GM23248 (cell line): Measurements from ENCODE around the gene ABR. TPM values are rescaled to one million over a fixed set of nuclear protein-coding genes. Genes with fewer than 3 reads are reported as not detected.
"Not testable (repeated sequence)": the region's sequence is repeated elsewhere in the genome, so short reads cannot be mapped to it uniquely, and the experiment has no call there.

ENCODE experiments used
- DNase-seq: peaks from one replicate; pipeline ENCODE4 v3.0.0-alpha.2; 2015
- H2AFZ ChIP-seq: fragments of 200-600 bp; sonication (generic); 2 replicates; pipeline ENCODE4 v1.6.1; 2016; ENCODE audit warnings: antibody characterized with exemption
- H3F3A ChIP-seq: fragments of 200-600 bp; sonication (generic); 2 replicates; pipeline ENCODE4 v1.6.1; 2016; ENCODE audit warnings: mild to moderate bottlenecking, antibody characterized with exemption, mixed run types; ENCODE audit not compliant: insufficient read depth
- H3K27ac ChIP-seq: fragments of 200-600 bp; sonication (generic); 2 replicates; pipeline ENCODE4 v1.5.1; 2016; ENCODE audit warnings: mild to moderate bottlenecking
- H3K27me3 ChIP-seq: fragments of 200-600 bp; sonication (generic); replicated peaks from 2 replicates; pipeline ENCODE4 v1.6.1; 2016; ENCODE audit warnings: mild to moderate bottlenecking; ENCODE audit not compliant: insufficient read depth
- H3K36me3 ChIP-seq: fragments of 200-600 bp; sonication (generic); 2 replicates; pipeline ENCODE4 v1.6.1; 2016; ENCODE audit warnings: low read depth, mild to moderate bottlenecking
- H3K4me1 ChIP-seq: fragments of 200-600 bp; sonication (generic); 2 replicates; pipeline ENCODE4 v1.6.1; 2016; ENCODE audit warnings: mild to moderate bottlenecking; ENCODE audit not compliant: insufficient read depth
- H3K4me2 ChIP-seq: fragments of 200-600 bp; sonication (generic); one replicate; pipeline ENCODE4 v1.6.1; 2016; ENCODE audit warnings: mild to moderate bottlenecking; ENCODE audit not compliant: unreplicated experiment
- H3K4me3 ChIP-seq: fragments of 200-600 bp; sonication (generic); 2 replicates; pipeline ENCODE4 v1.5.1; 2016; ENCODE audit warnings: mild to moderate bottlenecking
- H3K79me2 ChIP-seq: fragments of 200-600 bp; sonication (generic); 2 replicates; pipeline ENCODE4 v1.6.1; 2016; ENCODE audit warnings: mild to moderate bottlenecking; ENCODE audit not compliant: insufficient read depth
- H3K9ac ChIP-seq: fragments of 200-600 bp; sonication (generic); 2 replicates; pipeline ENCODE4 v1.6.1; 2016; ENCODE audit warnings: mild to moderate bottlenecking
- H3K9me2 ChIP-seq: fragments of 200-600 bp; sonication (generic); 2 replicates; pipeline ENCODE4 v1.6.1; 2016; ENCODE audit warnings: mixed run types, mild to moderate bottlenecking, moderate library complexity; ENCODE audit not compliant: insufficient read depth
- H3K9me3 ChIP-seq: fragments of 200-600 bp; sonication (generic); one replicate; pipeline ENCODE4 v1.6.1; 2017; ENCODE audit warnings: low read depth
- H4K20me1 ChIP-seq: fragments of 200-600 bp; sonication (generic); 2 replicates; pipeline ENCODE4 v1.6.0; 2016; ENCODE audit not compliant: insufficient read depth
- EZH2 ChIP-seq: fragments of 200-600 bp; sonication (generic); IDR thresholded peaks from 2 replicates; pipeline ENCODE4 v1.6.1; 2018; ENCODE audit warnings: antibody characterized with exemption, mild to moderate bottlenecking; ENCODE audit not compliant: insufficient read depth, poor library complexity, severe bottlenecking
- EZH2phosphoT487 ChIP-seq: fragments of 200-600 bp; sonication (generic); IDR thresholded peaks from 2 replicates; pipeline ENCODE4 v1.6.1; 2018; ENCODE audit warnings: antibody characterized with exemption, moderate library complexity, mild to moderate bottlenecking, low read depth; ENCODE audit not compliant: insufficient read depth
- WGBS, 2 experiments: methylation state at CpG; one replicate each; pipeline ENCODE4 v1.1.6; 2015 to 2017; ENCODE audit warnings: low lambda C conversion rate in 2 of 2, low coverage in 1 of 2; ENCODE audit errors: missing lambda C conversion rate in 2 of 2; 5-methylcytosine and 5-hydroxymethylcytosine counted together
- in situ Hi-C: fragments of 300-500 bp; cut with MboI; formaldehyde crosslinking; loops from 2 replicates; pipeline ENCODE4 v1.15.0; 2020
- polyA plus RNA-seq: library from polyadenylated mRNA; unstranded; fragments of >200 nt; fragmentation: Nextera tagmentation; extraction: Ambion mirVana; gene quantifications from 2 replicates; pipeline ENCODE4 v1.2.1, GENCODE V29; 2016
- total RNA-seq: library from RNA; depleted of rRNA; stranded (reverse); fragments of >200 nt; shearing (Covaris generic); gene quantifications from 2 replicates; pipeline ENCODE4 v1.2.3, GENCODE V29; 2014

ABR gene
- total and polyA plus RNA-seq, 2 experiments from 2014 or later = 24.4 to 38.2 TPM

GRCh38 chr17:1049446-1050225 lies 130.1 kb downstream of the ABR start:
- DNase-seq = no peak
- Histone ChIP-seq H2AFZ (no peak overlapping the region), H3K4me2 (no peak overlapping the region), H4K20me1 (no peaks in the 10 kb centered on the region), H3K9me3 (no peaks in the 10 kb centered on the region), H3K4me1 (no peaks in the 10 kb centered on the region), H3K4me3 (no peak overlapping the region), H3K27me3 (no peaks in the 10 kb centered on the region), H3K9me2 (no peaks in the 10 kb centered on the region), H3K79me2 (no peaks in the 10 kb centered on the region), H3F3A (no peaks in the 10 kb centered on the region), H3K27ac (no peak overlapping the region), H3K9ac (no peak overlapping the region), H3K36me3 (no peaks in the 10 kb centered on the region; the same call in 1 of the 2 replicates)
- no peak for TF ChIP-seq EZH2
- TF ChIP-seq EZH2phosphoT487 = no peak
- WGBS, 2 experiments = 93 to 95% methylated on average over 27 to 28 of the region's 28 CpGs
- in situ Hi-C loops = no loop called here

DNA sequence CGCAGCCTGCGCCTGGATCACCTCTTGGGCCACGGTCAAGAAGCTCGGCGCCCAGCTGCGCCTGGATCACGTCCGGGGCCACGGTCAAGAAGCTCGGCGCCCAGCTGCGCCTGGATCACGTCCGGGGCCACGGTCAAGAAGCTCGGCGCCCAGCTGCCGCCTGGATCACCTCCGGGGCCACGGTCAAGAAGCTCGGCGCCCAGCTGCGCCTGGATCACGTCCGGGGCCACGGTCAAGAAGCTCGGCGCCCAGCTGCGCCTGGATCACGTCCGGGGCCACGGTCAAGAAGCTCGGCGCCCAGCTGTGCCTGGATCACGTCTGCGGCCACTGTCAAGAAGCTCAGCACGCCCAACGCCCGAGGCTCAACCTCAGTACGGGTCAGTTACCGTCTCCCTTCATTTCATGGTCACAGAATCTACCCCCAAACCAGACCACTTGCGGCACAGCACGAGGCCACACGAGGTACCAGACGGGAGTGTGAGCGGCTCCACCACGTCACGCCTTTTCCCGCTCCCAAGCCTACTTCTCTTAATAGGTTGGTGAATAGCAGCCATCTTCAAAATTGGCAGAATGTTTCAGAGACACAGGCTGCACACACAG lies 131.2 kb downstream of the ABR start:
- 94 to 97% methylated on average over 25 to 49 of the region's 49 CpGs for WGBS, 2 experiments
- H3K27me3 ChIP-seq, H2AFZ ChIP-seq, H3F3A ChIP-seq, H3K27ac ChIP-seq, in situ Hi-C loops, DNase-seq, H3K4me1 ChIP-seq, H4K20me1 ChIP-seq, H3K4me3 ChIP-seq, H3K36me3 ChIP-seq, H3K9me3 ChIP-seq, H3K9ac ChIP-seq, H3K9me2 ChIP-seq, H3K4me2 ChIP-seq, H3K79me2 ChIP-seq: not testable (repeated sequence)

DNA sequence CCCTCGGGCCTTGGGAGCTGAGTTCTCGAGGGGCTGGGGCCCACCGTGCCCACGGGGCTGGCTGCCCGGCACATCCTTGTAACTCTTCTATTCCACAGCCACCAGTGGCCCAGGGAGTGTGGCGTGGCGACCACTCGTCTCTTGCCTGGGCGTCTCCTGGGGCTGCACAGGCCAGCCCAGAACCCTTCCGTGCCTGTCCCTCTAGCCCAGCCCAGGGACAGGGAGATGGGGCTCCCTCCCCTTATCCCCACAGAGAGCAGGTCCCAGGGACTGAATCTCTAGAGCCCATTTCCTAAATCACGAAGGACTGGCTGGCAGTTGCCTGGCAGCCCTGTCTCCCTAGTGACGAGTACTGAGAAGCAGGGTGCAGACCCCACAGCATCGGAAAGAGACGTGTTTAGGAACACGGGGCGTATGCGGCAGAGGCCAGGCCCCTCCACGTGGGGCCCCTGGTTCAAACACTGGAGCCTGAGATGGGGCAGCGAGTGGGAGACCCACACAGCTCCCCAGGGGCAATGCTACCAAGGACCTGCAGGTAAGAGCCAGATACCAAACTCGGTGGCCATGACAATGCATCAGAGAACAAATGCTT lies 131.8 kb downstream of the ABR start:
- Histone ChIP-seq H3K9ac (no peak overlapping the region), H3K4me1 (no peaks in the 10 kb centered on the region), H2AFZ (no peak overlapping the region), H3K79me2 (no peaks in the 10 kb centered on the region), H4K20me1 (no peaks in the 10 kb centered on the region), H3K4me2 (no peak overlapping the region), H3F3A (no peaks in the 10 kb centered on the region), H3K9me3 (no peaks in the 10 kb centered on the region), H3K27me3 (no peaks in the 10 kb centered on the region), H3K9me2 (no peaks in the 10 kb centered on the region), H3K4me3 (no peak overlapping the region), H3K27ac (no peak overlapping the region), H3K36me3 (no peaks in the 10 kb centered on the region)
- DNase-seq = no peak
- 85 to 90% methylated on average over 19 to 20 of the region's 20 CpGs for WGBS, 2 experiments
- in situ Hi-C loops = no loop called here
- TF ChIP-seq EZH2phosphoT487 = no peak
- no peak for TF ChIP-seq EZH2

DNA sequence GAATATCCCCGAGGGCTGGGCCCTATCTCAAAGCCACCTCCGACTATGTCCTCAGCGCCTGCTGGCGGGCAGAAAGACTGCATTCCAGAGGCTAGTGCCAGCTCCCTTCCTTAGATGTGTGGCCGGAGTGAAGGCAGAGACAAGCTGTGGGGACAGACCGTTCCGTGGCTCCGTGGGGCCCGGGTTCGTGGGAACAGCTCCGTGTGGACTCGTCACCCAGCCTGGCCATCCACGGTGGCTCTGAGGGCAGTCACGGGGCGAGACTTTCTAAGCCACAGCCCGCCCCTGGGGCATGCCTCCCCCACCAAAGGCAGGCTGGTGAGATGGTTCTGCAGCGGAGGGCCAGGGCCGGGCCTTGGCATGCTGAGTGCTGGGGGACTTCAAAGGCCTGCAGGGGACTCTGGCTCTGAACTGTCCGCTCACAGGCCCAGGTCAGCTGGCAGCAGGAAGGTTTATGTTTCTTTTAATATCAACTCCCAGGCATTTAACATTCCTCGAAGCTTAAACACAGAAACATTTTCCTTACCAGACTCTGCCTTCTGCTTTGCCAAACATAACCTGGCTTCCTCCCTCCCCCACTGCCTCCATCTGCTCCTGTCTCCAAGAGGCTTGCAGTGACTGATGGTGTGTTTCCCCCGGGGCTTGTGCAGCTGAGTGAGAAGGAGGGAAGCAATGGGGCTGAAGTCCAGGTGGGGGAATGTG lies 132.5 kb downstream of the ABR start:
- TF ChIP-seq EZH2phosphoT487 (no peak), EZH2 (no peak)
- WGBS, 2 experiments = 87 to 88% methylated on average over 18 to 21 of the region's 21 CpGs
- no peak for DNase-seq
- Histone ChIP-seq H2AFZ (no peak overlapping the region), H3K4me3 (no peak overlapping the region), H3K9ac (no peak overlapping the region), H3K4me2 (no peak overlapping the region), H3K27ac (no peak overlapping the region), H3K36me3 (no peaks in the 10 kb centered on the region), H3F3A (no peaks in the 10 kb centered on the region), H3K4me1 (no peaks in the 10 kb centered on the region), H3K27me3 (no peaks in the 10 kb centered on the region), H3K9me3 (no peaks in the 10 kb centered on the region), H3K79me2 (no peaks in the 10 kb centered on the region), H3K9me2 (no peaks in the 10 kb centered on the region), H4K20me1 (no peaks in the 10 kb centered on the region)
- in situ Hi-C loops = no loop called here
